SK-MEL-5 (cell line): ENCODE measurements around the gene FAT3. TPM values are rescaled to one million over a fixed set of nuclear protein-coding genes. Genes with fewer than 3 reads are reported as not detected.

Source experiments
- DNase-seq: peaks from one replicate; pipeline ENCODE4 v3.0.0-alpha.2; 2016; ENCODE audit warnings: low read depth, low spot score
- in situ Hi-C: cut with HindIII; loops from 2 replicates; pipeline ENCODE4 v1.10.0; 2016; ENCODE audit warnings: low sequenced_read_pairs, high pct_unique_total_duplicates, low pct_unique_long_range_greater_than_20kb
- total RNA-seq: library from RNA; depleted of rRNA; stranded (reverse); fragments of >200 nt; shearing (Covaris generic); gene quantifications from 2 replicates; pipeline ENCODE4 v1.2.3, GENCODE V29; 2014

The FAT3 gene
- total RNA-seq, 1 experiment from 2014 or later, result not detected

- in situ Hi-C loops, result no loop called here
- DNase-seq, result no peak
These were observed 43.4 kb downstream of the FAT3 start for GRCh38 chr11:92267968-92268367.

DNA sequence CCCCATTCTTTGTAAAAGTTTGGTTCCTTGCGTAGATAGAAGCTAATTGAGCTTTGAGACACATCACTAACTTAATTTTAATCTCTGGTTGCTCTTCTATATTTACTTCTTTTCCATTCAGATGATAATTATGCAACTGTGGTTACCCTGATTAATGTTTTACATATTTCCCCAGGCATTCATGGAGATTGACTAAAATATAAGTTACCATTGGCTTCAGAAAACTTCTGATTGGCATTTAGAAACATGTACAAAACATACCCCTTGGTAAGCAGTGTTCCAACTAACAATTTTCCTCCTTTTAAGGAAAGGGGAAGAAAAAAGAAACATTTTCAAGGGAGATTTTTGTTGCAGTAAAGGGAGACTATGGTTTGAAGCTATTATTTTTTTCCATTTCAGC lies 43.9 kb downstream of the FAT3 start:
- DNase-seq, result no peak
- in situ Hi-C loops, result no loop called here

- in situ Hi-C loops, result no loop called here
- no peak for DNase-seq
These were observed 44.4 kb downstream of the FAT3 start for GRCh38 chr11:92269021-92269420.

DNA sequence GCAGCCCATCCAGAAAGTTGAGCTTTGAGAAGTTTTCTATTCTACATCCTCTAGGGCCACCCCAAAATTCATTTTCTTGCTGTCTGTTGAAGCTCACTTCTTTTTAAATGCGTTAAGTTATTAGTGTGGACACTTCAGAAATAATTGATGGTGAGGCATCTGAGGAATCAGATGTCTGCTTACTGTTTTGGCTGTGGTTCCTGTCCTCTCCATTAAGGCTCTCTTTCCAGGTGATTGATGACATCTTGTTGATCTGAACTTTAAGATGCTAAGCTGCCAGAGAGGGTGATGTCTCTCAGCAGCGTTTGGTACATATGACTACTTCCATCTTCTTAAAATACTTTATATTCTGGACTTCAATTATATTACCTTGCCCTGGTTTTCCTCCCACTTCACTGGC lies 45.2 kb downstream of the FAT3 start:
- in situ Hi-C loops, result no loop called here
- DNase-seq, result no peak

GRCh38 chr11:92272651-92273050 lies 48.0 kb downstream of the FAT3 start:
- in situ Hi-C loops, result no loop called here
- no peak for DNase-seq
